Body of pancreas (tissue), 4 donors: ENCODE measurements around the gene ITGB4.

ENCODE experiments used
- CTCF ChIP-seq, 7 experiments: fragments of 450-650 bp in 4 of 7; fragments of 200-600 bp in 3 of 7; sonication (generic) in 3 of 7; IDR thresholded peaks; one replicate each; pipeline ENCODE4 v1.5.1; 2016 to 2019; ENCODE audit warnings: antibody characterized with exemption in 7 of 7
- POLR2A ChIP-seq, 3 donors: fragments of 450-650 bp; IDR thresholded peaks; one replicate each; pipeline ENCODE4 v1.6.1; 2016; ENCODE audit warnings: antibody characterized with exemption in 3 of 3, mild to moderate bottlenecking in 2 of 3

GRCh38 chr17:75793460-75793859, 72.2 kb downstream of the ITGB4 start:
- TF ChIP-seq CTCF (IDR thresholded peaks at IDR 0.05) (no peak), POLR2A (IDR thresholded peaks at IDR 0.05) (no peak)
